Central memory CD8-positive, alpha-beta T cell (primary cell): ENCODE results near the gene ACTN1.

Experiments
- ATAC-seq: fragments of 150-1000 bp; cut with Tn5 transposase; replicated peaks from 2 replicates; pipeline ENCODE4 v1.10.0; 2022; ENCODE audit warnings: mild to moderate bottlenecking, moderate FRiP score, moderate number of reproducible peaks; ENCODE audit not compliant: poor library complexity, severe bottlenecking; ENCODE audit errors: extremely low read depth
- DNase-seq, 2 donors: peaks; one replicate each; pipeline ENCODE4 v3.0.0; 2021; ENCODE audit warnings: low spot score in 2 of 2
- H3K27ac Mint-ChIP-seq: one replicate; pipeline ENCODE4 v1.8.0; 2022; ENCODE audit warnings: low read depth, mild to moderate bottlenecking, moderate library complexity, mixed read lengths
- H3K27me3 Mint-ChIP-seq: one replicate; pipeline ENCODE4 v1.8.0; 2022; ENCODE audit warnings: mixed read lengths
- H3K36me3 Mint-ChIP-seq: one replicate; pipeline ENCODE4 v1.8.0; 2022; ENCODE audit warnings: mild to moderate bottlenecking, moderate library complexity, mixed read lengths; ENCODE audit not compliant: insufficient read depth
- H3K4me1 Mint-ChIP-seq: one replicate; pipeline ENCODE4 v1.8.0; 2022; ENCODE audit warnings: mixed read lengths
- H3K4me3 Mint-ChIP-seq: one replicate; pipeline ENCODE4 v1.8.0; 2022; ENCODE audit warnings: mild to moderate bottlenecking, moderate library complexity, mixed read lengths
- H3K9me3 Mint-ChIP-seq: one replicate; pipeline ENCODE4 v1.8.0; 2022; ENCODE audit warnings: mixed read lengths

The ACTN1 gene

GRCh38 chr14:68898248-68899032 is 80.7 kb downstream of the ACTN1 start:
- peak overlapping the region; percentile 36 for H3K27ac Mint-ChIP-seq
- peak; percentile 50 for ATAC-seq
- peaks cover 30% of the 10 kb centered on the region for H3K4me1 Mint-ChIP-seq
- H3K36me3 Mint-ChIP-seq, result peaks cover 15% of the 10 kb centered on the region
- H3K27me3 Mint-ChIP-seq, result no peaks in the 10 kb centered on the region
- no peak for DNase-seq
- peak overlapping the region; percentile 27 for H3K4me3 Mint-ChIP-seq
- H3K9me3 Mint-ChIP-seq, result peaks cover 11% of the 10 kb centered on the region

- ATAC-seq (no peak), DNase-seq (no peak)
- Mint-ChIP-seq H3K4me3 (no peak overlapping the region), H3K27ac (peak overlapping the region; percentile 36), H3K9me3 (peaks cover 11% of the 10 kb centered on the region), H3K4me1 (peaks cover 30% of the 10 kb centered on the region), H3K36me3 (peaks cover 15% of the 10 kb centered on the region), H3K27me3 (no peaks in the 10 kb centered on the region)
Observed at GRCh38 chr14:68897559-68898155, 81.4 kb downstream of the ACTN1 start.

DNA sequence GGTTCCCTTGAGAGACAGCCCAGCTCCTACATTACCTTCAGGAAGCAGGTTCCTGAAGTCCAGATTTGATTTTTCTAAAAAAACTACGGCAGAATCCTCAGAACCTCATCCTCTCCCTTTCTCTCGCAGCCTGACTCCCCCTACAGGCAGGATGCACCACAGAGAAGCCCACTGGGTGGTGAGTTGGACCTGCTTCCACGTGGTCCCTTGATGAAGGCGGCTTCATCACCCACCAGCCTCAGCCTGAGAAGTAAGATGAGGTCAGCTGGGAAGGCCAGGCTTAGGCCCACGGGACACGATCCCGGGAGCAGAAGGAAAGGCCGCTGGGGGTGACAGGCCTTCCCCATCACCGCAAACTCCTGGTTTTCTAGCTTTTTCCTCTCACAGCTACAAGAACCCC is 83.0 kb downstream of the ACTN1 start:
- H3K4me1 Mint-ChIP-seq, result peaks cover 30% of the 10 kb centered on the region
- H3K36me3 Mint-ChIP-seq, result peaks cover 14% of the 10 kb centered on the region
- H3K27me3 Mint-ChIP-seq, result no peaks in the 10 kb centered on the region
- no peak for ATAC-seq
- peaks cover 11% of the 10 kb centered on the region for H3K9me3 Mint-ChIP-seq
- no peak for DNase-seq
- H3K27ac Mint-ChIP-seq, result no peak overlapping the region
- no peak overlapping the region for H3K4me3 Mint-ChIP-seq

DNA sequence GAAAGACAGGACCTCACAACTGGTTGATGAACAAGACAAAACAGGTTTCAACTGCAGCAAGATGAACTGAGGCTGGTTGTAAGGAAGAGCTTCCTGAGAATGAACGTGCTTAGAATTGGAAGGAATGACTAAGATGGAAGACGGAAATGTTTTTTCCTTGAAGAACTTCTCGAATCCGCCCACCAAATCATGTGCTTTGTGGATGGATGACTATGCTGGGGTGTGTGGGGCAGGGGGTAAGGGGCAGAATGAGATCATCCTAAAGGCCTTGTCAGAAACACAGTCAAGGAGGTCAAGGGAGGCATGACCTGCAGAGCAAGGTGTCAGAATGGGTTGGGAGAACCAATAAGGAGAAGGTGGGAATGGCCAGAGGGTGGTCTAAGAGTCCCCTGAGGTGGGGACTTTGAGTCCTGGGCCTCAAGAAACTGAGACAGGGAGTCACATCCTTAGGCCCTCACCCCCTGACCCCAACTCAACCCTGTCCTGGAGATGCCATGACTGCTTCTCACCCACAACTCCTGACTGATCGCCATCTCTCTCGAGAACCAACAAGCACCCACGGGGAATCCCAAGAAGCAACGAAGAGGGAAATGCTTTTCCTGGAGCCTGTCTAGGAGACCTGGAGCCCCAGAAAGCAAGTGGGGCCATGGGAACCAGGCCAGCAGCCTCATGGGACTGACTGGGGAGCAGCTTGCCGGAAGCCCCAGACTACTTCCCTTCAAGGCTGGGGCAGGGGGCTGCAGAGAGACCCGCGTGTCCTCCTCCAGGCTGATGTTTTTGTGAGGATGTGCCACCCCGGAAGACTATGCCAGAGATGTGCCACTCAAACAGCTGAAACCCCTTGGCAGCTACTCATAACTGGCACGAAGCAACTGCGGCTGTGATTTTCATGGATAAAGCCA is 84.0 kb downstream of the ACTN1 start:
- H3K4me1 Mint-ChIP-seq, result peaks cover 22% of the 10 kb centered on the region
- no peak overlapping the region for H3K27ac Mint-ChIP-seq
- DNase-seq (no peak), ATAC-seq (no peak)
- H3K36me3 Mint-ChIP-seq, result peaks cover 14% of the 10 kb centered on the region
- H3K9me3 Mint-ChIP-seq, result peaks cover 11% of the 10 kb centered on the region
- H3K4me3 Mint-ChIP-seq, result no peak overlapping the region
- H3K27me3 Mint-ChIP-seq, result no peaks in the 10 kb centered on the region

DNA sequence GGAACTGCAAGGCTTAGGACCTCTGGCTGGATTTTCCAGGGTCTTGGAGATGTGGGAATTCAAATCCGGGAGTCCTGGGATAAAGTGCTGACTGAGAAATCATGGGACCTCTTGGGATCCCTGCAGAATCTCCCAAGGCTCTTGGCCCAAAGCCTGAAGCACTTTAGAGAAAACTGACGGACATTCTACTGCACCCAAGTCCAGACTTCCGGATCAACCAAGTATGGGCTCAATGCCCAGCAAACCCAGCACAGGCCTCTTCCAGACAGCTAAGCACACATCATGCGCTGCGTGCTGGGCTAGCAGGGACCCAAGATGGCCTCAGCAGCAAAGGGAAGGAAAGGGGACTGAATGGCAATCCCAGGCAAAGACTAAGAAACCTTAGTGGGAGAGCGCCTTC is 85.0 kb downstream of the ACTN1 start:
- DNase-seq (no peak), ATAC-seq (no peak)
- Mint-ChIP-seq H3K9me3 (peaks cover 5% of the 10 kb centered on the region), H3K4me3 (no peak overlapping the region), H3K27me3 (no peaks in the 10 kb centered on the region), H3K4me1 (peaks cover 15% of the 10 kb centered on the region), H3K36me3 (peaks cover 8% of the 10 kb centered on the region), H3K27ac (no peak overlapping the region)

- no peak overlapping the region for H3K4me3 Mint-ChIP-seq
- H3K27ac Mint-ChIP-seq, result no peak overlapping the region
- DNase-seq (no peak), ATAC-seq (no peak)
- peaks cover 11% of the 10 kb centered on the region for H3K4me1 Mint-ChIP-seq
- peaks cover 4% of the 10 kb centered on the region for H3K36me3 Mint-ChIP-seq
- H3K27me3 Mint-ChIP-seq, result no peaks in the 10 kb centered on the region
- no peaks in the 10 kb centered on the region for H3K9me3 Mint-ChIP-seq
Observed at GRCh38 chr14:68893566-68893965, 85.5 kb downstream of the ACTN1 start.

DNA sequence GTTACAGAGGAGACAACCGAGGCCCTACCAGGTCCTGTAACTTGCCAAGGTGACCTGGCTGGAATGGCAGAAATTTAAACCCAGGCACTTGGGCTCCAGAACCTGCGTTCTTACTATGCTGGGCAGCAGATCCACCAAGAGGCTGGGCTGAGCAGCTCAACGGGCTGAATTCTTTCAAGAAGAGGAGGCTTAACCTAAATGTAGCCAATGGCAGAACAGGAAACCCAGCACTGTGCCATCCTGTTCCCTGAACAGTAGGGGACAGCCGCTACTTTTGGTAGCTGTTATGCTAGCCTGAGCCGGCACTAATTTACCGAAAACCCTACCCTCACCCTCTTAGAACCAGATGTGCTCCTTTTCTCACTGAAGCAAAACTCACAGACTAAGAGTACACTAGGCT is 86.1 kb downstream of the ACTN1 start:
- H3K9me3 Mint-ChIP-seq, result no peaks in the 10 kb centered on the region
- H3K4me1 Mint-ChIP-seq, result peaks cover 4% of the 10 kb centered on the region
- no peak overlapping the region for H3K4me3 Mint-ChIP-seq
- no peaks in the 10 kb centered on the region for H3K27me3 Mint-ChIP-seq
- ATAC-seq, result no peak
- H3K27ac Mint-ChIP-seq, result no peak overlapping the region
- H3K36me3 Mint-ChIP-seq, result peaks cover 2% of the 10 kb centered on the region
- DNase-seq, result no peak

GRCh38 chr14:68891851-68892660 is 87.0 kb downstream of the ACTN1 start:
- ATAC-seq (no peak), DNase-seq (no peak)
- no peaks in the 10 kb centered on the region for H3K9me3 Mint-ChIP-seq
- no peak overlapping the region for H3K4me3 Mint-ChIP-seq
- H3K36me3 Mint-ChIP-seq, result peaks cover 2% of the 10 kb centered on the region
- H3K27me3 Mint-ChIP-seq, result no peaks in the 10 kb centered on the region
- no peaks in the 10 kb centered on the region for H3K4me1 Mint-ChIP-seq
- H3K27ac Mint-ChIP-seq, result no peak overlapping the region

DNA sequence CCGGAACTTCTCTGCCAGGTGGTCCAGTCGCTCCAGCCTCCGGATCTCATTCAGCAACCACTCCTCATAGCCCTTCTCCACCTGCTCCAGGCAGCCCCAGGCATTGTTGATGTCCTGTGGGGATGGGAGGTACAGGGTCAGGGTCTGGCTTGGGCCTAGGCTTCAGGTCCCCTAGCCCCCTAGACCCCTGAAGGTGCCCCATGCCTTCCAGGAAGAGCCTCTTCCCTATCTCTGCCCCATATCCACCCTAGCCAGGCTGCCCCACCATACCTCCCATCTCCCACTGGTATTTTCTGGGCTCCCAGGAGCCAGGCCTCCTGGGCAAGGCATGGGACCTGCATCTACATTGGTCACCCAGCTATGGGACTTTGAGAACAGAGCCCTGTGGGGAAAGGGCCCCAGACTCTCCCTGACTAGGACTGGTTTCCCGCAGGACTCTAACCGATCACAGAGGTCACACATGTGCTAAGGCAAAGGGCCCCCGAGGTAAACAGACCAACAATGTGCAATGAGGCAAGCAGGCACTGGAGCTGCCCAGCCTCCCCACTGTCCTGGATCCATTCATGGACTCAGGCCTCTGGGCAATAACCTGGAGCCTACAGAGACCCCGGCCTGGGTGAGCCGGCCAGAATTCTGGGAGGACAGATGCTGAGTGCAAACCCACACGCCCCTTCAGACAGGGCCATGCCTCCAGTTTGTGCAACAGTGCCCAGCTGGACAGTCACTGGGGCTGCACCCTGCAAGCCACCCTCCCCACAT is 88.8 kb downstream of the ACTN1 start:
- no peaks in the 10 kb centered on the region for H3K9me3 Mint-ChIP-seq
- ATAC-seq, result no peak
- no peaks in the 10 kb centered on the region for H3K36me3 Mint-ChIP-seq
- H3K4me1 Mint-ChIP-seq, result no peaks in the 10 kb centered on the region
- H3K4me3 Mint-ChIP-seq, result no peak overlapping the region
- H3K27ac Mint-ChIP-seq, result no peak overlapping the region
- DNase-seq, result no peak
- no peaks in the 10 kb centered on the region for H3K27me3 Mint-ChIP-seq

DNA sequence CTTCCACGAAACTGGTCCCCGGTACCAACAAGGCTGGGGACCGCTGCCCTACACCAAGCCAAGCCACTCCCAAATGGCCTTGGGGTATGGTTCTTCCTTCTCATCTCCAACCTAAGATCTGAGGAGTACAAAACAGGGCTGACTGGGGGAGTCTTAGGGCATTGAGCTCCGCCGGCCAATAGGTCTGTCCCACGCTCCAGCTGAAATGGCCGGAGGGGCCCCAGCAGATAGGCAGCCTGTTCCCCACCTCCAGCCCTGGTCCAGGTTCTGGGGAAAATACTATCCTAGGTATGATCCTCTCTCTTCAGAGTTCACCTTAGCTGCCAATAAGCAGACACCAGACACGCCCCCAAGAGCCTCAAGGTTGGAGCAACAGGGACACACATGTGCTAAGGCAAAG is 90.2 kb downstream of the ACTN1 start:
- DNase-seq, result no peak
- Mint-ChIP-seq H3K27ac (no peak overlapping the region), H3K9me3 (no peaks in the 10 kb centered on the region), H3K4me3 (no peak overlapping the region), H3K4me1 (no peaks in the 10 kb centered on the region), H3K36me3 (peaks cover 2% of the 10 kb centered on the region), H3K27me3 (no peaks in the 10 kb centered on the region)
- ATAC-seq, result no peak

GRCh38 chr14:68888025-68888850 is 90.9 kb downstream of the ACTN1 start:
- no peak for ATAC-seq
- no peak for DNase-seq

More at GRCh38 chr14:68888025-68888850, 90.9 kb downstream of the ACTN1 start:
- H3K9me3 Mint-ChIP-seq, result no peaks in the 10 kb centered on the region
- no peak overlapping the region for H3K4me3 Mint-ChIP-seq
- no peak overlapping the region for H3K27ac Mint-ChIP-seq
- peaks cover 2% of the 10 kb centered on the region for H3K36me3 Mint-ChIP-seq
- no peaks in the 10 kb centered on the region for H3K4me1 Mint-ChIP-seq
- no peaks in the 10 kb centered on the region for H3K27me3 Mint-ChIP-seq
